Lower lobe of right lung (tissue), 2 donors: ENCODE data around the gene CD3D. TPM values are rescaled to one million over a fixed set of nuclear protein-coding genes. Genes with fewer than 3 reads are reported as not detected.

Experiments used
- ATAC-seq, 2 donors: fragments of 200-7000 bp; cut with Tn5 transposase; one replicate each; pipeline ENCODE4 v1.9.1; 2020 to 2022; ENCODE audit warnings: mild to moderate bottlenecking in 2 of 2, moderate library complexity in 2 of 2
- DNase-seq: peaks from one replicate; pipeline ENCODE4 v3.0.0-alpha.2; 2020
- H3K27ac ChIP-seq: fragments of 200-600 bp; one replicate; pipeline ENCODE4 v1.8.0; 2022
- H3K27me3 ChIP-seq: fragments of 200-600 bp; one replicate; pipeline ENCODE4 v1.8.0; 2022; ENCODE audit warnings: low read depth
- H3K36me3 ChIP-seq: fragments of 200-600 bp; one replicate; pipeline ENCODE4 v1.8.0; 2022; ENCODE audit warnings: mild to moderate bottlenecking
- H3K4me1 ChIP-seq: fragments of 200-600 bp; one replicate; pipeline ENCODE4 v1.8.0; 2022
- H3K4me3 ChIP-seq: fragments of 200-600 bp; one replicate; pipeline ENCODE4 v1.8.0; 2022; ENCODE audit warnings: mild to moderate bottlenecking
- H3K9me3 ChIP-seq: fragments of 200-600 bp; one replicate; pipeline ENCODE4 v1.8.0; 2022
- CTCF ChIP-seq: fragments of 200-600 bp; IDR thresholded peaks from one replicate; pipeline ENCODE4 v1.8.0; 2022; ENCODE audit warnings: antibody characterized with exemption, mild to moderate bottlenecking
- intact Hi-C: fragments of 100-400 bp; cut with DNase I; formaldehyde crosslinking; loops from one replicate; pipeline ENCODE4 v1.11.0; 2022
- total RNA-seq: library from RNA; stranded (reverse); fragmentation: NEBNext Ultra II Directional; extraction: Animal tissue kit (Norgen Biotek cat#: 25700); gene quantifications from one replicate; pipeline ENCODE4 v1.2.1, GENCODE V29; 2021
- donor health status: DM: no; HTN: yes; CAD: no; lungs with severe emphysema.

Gene CD3D
- total RNA-seq, 1 donor from 2014 or later: 7.4 TPM

GRCh38 chr11:118364956-118365615 is 22.6 kb upstream of the CD3D start:
- Histone ChIP-seq H3K4me1 (peaks cover 22% of the 10 kb centered on the region), H3K9me3 (no peaks in the 10 kb centered on the region), H3K27me3 (no peaks in the 10 kb centered on the region), H3K27ac (no peak overlapping the region), H3K36me3 (peaks cover 74% of the 10 kb centered on the region), H3K4me3 (no peak overlapping the region)
- DNase-seq (no peak), ATAC-seq (no peak)
- TF ChIP-seq CTCF: no peak
- intact Hi-C loops: no loop called here

- intact Hi-C loops: no loop called here
- H3K4me1 ChIP-seq: peaks cover 25% of the 10 kb centered on the region
- peak; percentile 97 to 99 for ATAC-seq
- peak within 1 kb of the TSS; percentile 74 for H3K27ac ChIP-seq
- H3K4me3 ChIP-seq: peak within 1 kb of the TSS; percentile 85
- DNase-seq: peak; percentile 97
- peaks cover 19% of the 10 kb centered on the region for H3K36me3 ChIP-seq
- H3K9me3 ChIP-seq: no peaks in the 10 kb centered on the region
- no peaks in the 10 kb centered on the region for H3K27me3 ChIP-seq
- TF ChIP-seq CTCF: no peak
Measured at GRCh38 chr11:118359295-118359958, 16.9 kb upstream of the CD3D start, which contains the start of gene UBE4A. TSS of gene UBE4A (plus strand) at chr11:118359600. CDS start at chr11:118365081, 5,481 bp downstream.

- H3K36me3 ChIP-seq: peaks cover 9% of the 10 kb centered on the region
- ATAC-seq: no peak
- no peak overlapping the region for H3K27ac ChIP-seq
- H3K27me3 ChIP-seq: no peaks in the 10 kb centered on the region
- DNase-seq: no peak
- no peak for TF ChIP-seq CTCF
- no peaks in the 10 kb centered on the region for H3K9me3 ChIP-seq
- H3K4me3 ChIP-seq: no peak overlapping the region
- peaks cover 25% of the 10 kb centered on the region for H3K4me1 ChIP-seq
- intact Hi-C loops: no loop called here
Measured at GRCh38 chr11:118358071-118358470, 15.6 kb upstream of the CD3D start.

GRCh38 chr11:118353084-118353710 is 10.7 kb upstream of the CD3D start:
- DNase-seq: no peak
- intact Hi-C loops: no loop called here

GRCh38 chr11:118349475-118349874 is 7.0 kb upstream of the CD3D start:
- ATAC-seq (no peak), DNase-seq (no peak)
- no peak overlapping the region for H3K4me3 ChIP-seq
- no peaks in the 10 kb centered on the region for H3K36me3 ChIP-seq
- H3K9me3 ChIP-seq: no peaks in the 10 kb centered on the region
- H3K27ac ChIP-seq: no peak overlapping the region
- no peaks in the 10 kb centered on the region for H3K4me1 ChIP-seq
- no peaks in the 10 kb centered on the region for H3K27me3 ChIP-seq
- TF ChIP-seq CTCF: no peak
- intact Hi-C loops: no loop called here

More at GRCh38 chr11:118353084-118353710, 10.7 kb upstream of the CD3D start:
- no peak overlapping the region for H3K27ac ChIP-seq
- no peaks in the 10 kb centered on the region for H3K9me3 ChIP-seq
- no peak for ATAC-seq
- H3K4me1 ChIP-seq: no peaks in the 10 kb centered on the region
- no peaks in the 10 kb centered on the region for H3K36me3 ChIP-seq
- no peak overlapping the region for H3K4me3 ChIP-seq
- TF ChIP-seq CTCF: peak; percentile 62
- H3K27me3 ChIP-seq: no peaks in the 10 kb centered on the region
